ENCODE measurements around the gene NAA11. TPM values are rescaled to one million over a fixed set of nuclear protein-coding genes. Genes with fewer than 3 reads are reported as not detected.

Gene NAA11
- total RNA-seq, 4 donors from 2014 or later, result not detected

DNA sequence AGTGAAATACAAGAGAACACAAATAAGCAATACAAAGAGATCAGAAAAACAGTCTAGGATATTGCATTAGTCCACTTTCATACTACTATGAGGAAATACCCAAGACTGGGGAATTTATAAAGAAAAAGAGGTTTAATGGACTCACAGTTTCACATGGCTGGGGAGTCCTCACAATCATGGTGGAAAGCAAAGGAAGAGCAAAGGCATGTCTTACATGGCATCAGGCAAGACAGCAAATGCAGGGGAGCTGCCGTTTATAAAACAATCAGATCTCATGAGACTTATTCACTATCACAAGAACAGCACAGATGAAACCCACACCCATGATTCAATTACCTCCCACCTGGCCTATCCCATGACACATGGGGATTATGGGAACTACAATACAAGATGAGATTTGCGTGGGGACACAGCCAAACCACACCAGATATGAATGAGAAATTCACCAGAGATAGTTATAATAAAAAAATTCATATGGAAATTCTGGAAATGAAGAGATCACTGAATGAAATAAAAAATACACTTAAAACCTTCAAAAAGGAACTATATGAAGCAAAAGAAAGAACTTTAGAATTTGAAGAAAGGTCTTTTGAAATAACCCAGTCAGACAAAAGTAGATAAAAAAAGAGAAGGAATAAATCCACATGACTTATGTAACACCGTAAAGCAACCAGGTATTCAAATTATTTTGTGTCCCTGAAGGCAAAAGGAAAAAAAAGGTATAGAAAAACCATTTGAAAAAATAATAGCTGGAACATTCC lies 16.2 kb upstream of the NAA11 start:
- intact Hi-C loops (cut with DNase I), result no loop called here
- no peak for TF ChIP-seq POLR2A (IDR thresholded peaks at IDR 0.05)
- TF ChIP-seq, protein P1, sequence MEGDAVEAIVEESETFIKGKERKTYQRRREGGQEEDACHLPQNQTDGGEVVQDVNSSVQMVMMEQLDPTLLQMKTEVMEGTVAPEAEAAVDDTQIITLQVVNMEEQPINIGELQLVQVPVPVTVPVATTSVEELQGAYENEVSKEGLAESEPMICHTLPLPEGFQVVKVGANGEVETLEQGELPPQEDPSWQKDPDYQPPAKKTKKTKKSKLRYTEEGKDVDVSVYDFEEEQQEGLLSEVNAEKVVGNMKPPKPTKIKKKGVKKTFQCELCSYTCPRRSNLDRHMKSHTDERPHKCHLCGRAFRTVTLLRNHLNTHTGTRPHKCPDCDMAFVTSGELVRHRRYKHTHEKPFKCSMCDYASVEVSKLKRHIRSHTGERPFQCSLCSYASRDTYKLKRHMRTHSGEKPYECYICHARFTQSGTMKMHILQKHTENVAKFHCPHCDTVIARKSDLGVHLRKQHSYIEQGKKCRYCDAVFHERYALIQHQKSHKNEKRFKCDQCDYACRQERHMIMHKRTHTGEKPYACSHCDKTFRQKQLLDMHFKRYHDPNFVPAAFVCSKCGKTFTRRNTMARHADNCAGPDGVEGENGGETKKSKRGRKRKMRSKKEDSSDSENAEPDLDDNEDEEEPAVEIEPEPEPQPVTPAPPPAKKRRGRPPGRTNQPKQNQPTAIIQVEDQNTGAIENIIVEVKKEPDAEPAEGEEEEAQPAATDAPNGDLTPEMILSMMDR (IDR thresholded peaks at IDR 0.05), result no peak
- no peaks in the 10 kb centered on the region for H3K36me3 ChIP-seq
- H3K4me3 ChIP-seq (replicated peaks in 1 of 3), result no peak overlapping the region
- WGBS, 2 donors, result 73 to 80% methylated on average over 3 of the region's 3 CpGs
- H3K27ac ChIP-seq, result no peak overlapping the region
- no peaks in the 10 kb centered on the region for H3K9me3 ChIP-seq
- no peaks in the 10 kb centered on the region for H3K4me1 ChIP-seq
- H3K27me3 ChIP-seq, result no peaks in the 10 kb centered on the region
- no peak for DNase-seq

GRCh38 chr4:79340568-79340967 lies 14.7 kb upstream of the NAA11 start:
- Histone ChIP-seq H3K9me3 (no peaks in the 10 kb centered on the region), H3K36me3 (no peaks in the 10 kb centered on the region), H3K4me1 (no peaks in the 10 kb centered on the region), H3K27ac (no peak overlapping the region), H3K27me3 (no peaks in the 10 kb centered on the region), H3K4me3 (replicated peaks in 1 of 3) (no peak overlapping the region)
- intact Hi-C loops (cut with DNase I), result no loop called here
- TF ChIP-seq POLR2A (IDR thresholded peaks at IDR 0.05), result no peak
- TF ChIP-seq, protein P1 (IDR thresholded peaks at IDR 0.05), result no peak
- no peak for DNase-seq
- 96 to 100% methylated on average over 1 to 2 of the region's 2 CpGs for WGBS, 2 donors

DNA sequence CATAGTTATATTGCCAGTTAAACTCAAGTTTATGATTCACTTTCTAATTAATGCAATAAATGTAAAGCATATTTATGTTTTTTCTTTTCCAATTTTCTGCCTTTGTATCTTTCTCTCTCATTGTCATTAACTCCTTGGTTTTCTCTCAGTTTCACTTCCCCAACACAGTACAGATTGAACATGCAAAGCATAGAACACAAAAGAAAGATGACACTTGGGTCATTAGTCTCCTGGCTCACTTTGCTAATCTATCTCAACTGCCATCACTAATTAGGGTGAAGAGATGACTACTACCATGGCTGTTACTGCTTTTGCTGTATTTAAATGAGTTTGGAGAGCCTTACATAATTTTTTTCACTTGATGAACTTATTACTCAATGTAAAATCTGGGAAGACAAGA lies 12.3 kb upstream of the NAA11 start:
- intact Hi-C loops (cut with DNase I), result no loop called here
- no peak overlapping the region for H3K4me3 ChIP-seq (replicated peaks in 1 of 3)
- H3K9me3 ChIP-seq, result no peaks in the 10 kb centered on the region
- no peak for TF ChIP-seq POLR2A (IDR thresholded peaks at IDR 0.05)
- TF ChIP-seq, protein P1 (IDR thresholded peaks at IDR 0.05), result no peak
- no peaks in the 10 kb centered on the region for H3K4me1 ChIP-seq
- no peak for DNase-seq
- H3K27me3 ChIP-seq, result no peaks in the 10 kb centered on the region
- no peaks in the 10 kb centered on the region for H3K36me3 ChIP-seq
- no peak overlapping the region for H3K27ac ChIP-seq

DNA sequence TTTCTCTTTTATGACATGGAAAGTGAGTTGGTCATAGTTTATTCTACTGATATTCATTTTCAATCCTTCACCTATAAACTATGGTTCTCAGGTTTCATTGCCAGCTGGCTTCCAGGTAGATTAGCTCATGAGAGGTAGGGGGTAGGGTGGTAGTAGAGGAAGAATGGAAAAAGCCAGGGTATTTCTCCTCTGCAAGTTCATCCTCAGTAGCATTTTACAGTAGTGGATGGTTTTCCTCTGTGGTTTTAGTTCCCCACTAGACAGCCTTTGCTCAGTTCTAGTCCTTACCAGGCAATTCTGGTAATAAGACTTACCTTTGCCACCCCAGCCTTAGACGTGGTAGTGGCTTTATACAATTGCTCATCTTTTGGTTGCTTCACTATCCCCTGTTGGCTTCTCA lies 8.9 kb upstream of the NAA11 start:
- no peaks in the 10 kb centered on the region for H3K9me3 ChIP-seq

DNA sequence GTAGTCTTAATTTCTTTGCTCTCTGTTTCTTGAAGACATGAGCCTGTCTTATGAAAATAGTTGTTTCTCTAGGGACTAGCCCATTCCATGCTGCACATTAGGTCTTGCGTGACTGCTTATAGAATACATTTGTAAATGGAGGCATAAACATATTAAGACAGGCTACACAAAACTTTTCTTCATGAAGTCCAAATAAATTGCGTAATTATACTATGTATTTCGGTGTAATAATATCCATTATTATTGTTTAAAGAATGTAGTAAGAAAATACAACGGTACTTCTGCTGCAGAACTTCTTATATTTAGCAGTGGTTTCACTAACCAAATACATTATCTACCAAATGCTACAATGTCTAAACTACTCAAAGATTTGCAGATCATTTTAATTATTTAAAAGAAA lies 8.5 kb upstream of the NAA11 start:
- Histone ChIP-seq H3K4me3 (replicated peaks in 1 of 3) (no peak overlapping the region), H3K27ac (no peak overlapping the region), H3K27me3 (no peaks in the 10 kb centered on the region), H3K4me1 (no peaks in the 10 kb centered on the region), H3K36me3 (no peaks in the 10 kb centered on the region), H3K9me3 (no peaks in the 10 kb centered on the region)
- no peak for DNase-seq
- TF ChIP-seq, protein P1 (IDR thresholded peaks at IDR 0.05), result no peak
- no peak for TF ChIP-seq POLR2A (IDR thresholded peaks at IDR 0.05)
- intact Hi-C loops (cut with DNase I), result no loop called here
- 69 to 90% methylated on average over 4 of the region's 4 CpGs for WGBS, 2 donors

More for the DNA sequence above, 8.9 kb upstream of the NAA11 start:
- H3K4me3 ChIP-seq (replicated peaks in 1 of 3), result no peak overlapping the region
- WGBS, 2 donors, result 79 to 84% methylated on average over 1 of the region's 1 CpG
- H3K27me3 ChIP-seq, result no peaks in the 10 kb centered on the region
- TF ChIP-seq, protein P1 (IDR thresholded peaks at IDR 0.05), result no peak
- TF ChIP-seq POLR2A (IDR thresholded peaks at IDR 0.05), result no peak
- no peaks in the 10 kb centered on the region for H3K36me3 ChIP-seq
- DNase-seq, result no peak
- no peaks in the 10 kb centered on the region for H3K4me1 ChIP-seq
- no peak overlapping the region for H3K27ac ChIP-seq
- intact Hi-C loops (cut with DNase I), result no loop called here

All from thyroid gland (tissue), 4 donors.